Liver (tissue), 9 donors: ENCODE measurements around the gene ARHGAP23. TPM values are rescaled to one million over a fixed set of nuclear protein-coding genes. Genes with fewer than 3 reads are reported as not detected.

Source experiments
- DNase-seq: peaks from one replicate; pipeline ENCODE4 v3.0.0-alpha.2; 2017; ENCODE audit warnings: low spot score
- H3K27ac ChIP-seq, 2 donors: one replicate each; pipeline ENCODE4 v1.7.0; 2013; ENCODE audit warnings: inconsistent platforms in 2 of 2, low read length in 2 of 2, control low read depth in 1 of 2, low read depth in 1 of 2, mild to moderate bottlenecking in 1 of 2
- H3K27me3 ChIP-seq, 4 donors: one replicate each; pipeline versions ENCODE4 v1.6.1 to v1.7.0; 2013; ENCODE audit warnings: low read length in 3 of 4, inconsistent platforms in 1 of 4, mild to moderate bottlenecking in 1 of 4, moderate library complexity in 1 of 4; ENCODE audit not compliant: control insufficient read depth in 4 of 4, insufficient read depth in 4 of 4
- H3K36me3 ChIP-seq, 4 donors: one replicate each; pipeline versions ENCODE4 v1.6.1 to v1.7.0; 2013; ENCODE audit warnings: low read length in 3 of 4, mild to moderate bottlenecking in 3 of 4, low read depth in 1 of 4, moderate library complexity in 1 of 4; ENCODE audit not compliant: control insufficient read depth in 4 of 4, insufficient read depth in 3 of 4
- H3K4me1 ChIP-seq, 4 donors: one replicate each; pipeline versions ENCODE4 v1.6.1 to v1.7.0; 2013; ENCODE audit warnings: low read length in 3 of 4, mild to moderate bottlenecking in 3 of 4, moderate library complexity in 1 of 4; ENCODE audit not compliant: control insufficient read depth in 4 of 4, insufficient read depth in 4 of 4
- H3K4me3 ChIP-seq, 3 donors: one replicate each; pipeline versions ENCODE4 v1.6.1 to v1.7.0; 2013; ENCODE audit warnings: low read length in 3 of 3, control low read depth in 1 of 3, low read depth in 1 of 3, mild to moderate bottlenecking in 1 of 3
- H3K9ac ChIP-seq, 2 donors: one replicate each; pipeline ENCODE4 v1.7.0; 2013; ENCODE audit warnings: low read length in 2 of 2, mild to moderate bottlenecking in 2 of 2, moderate library complexity in 2 of 2, control low read depth in 1 of 2, low read depth in 1 of 2
- H3K9me3 ChIP-seq, 4 donors: one replicate each; pipeline versions ENCODE4 v1.6.1 to v1.7.0; 2013; ENCODE audit warnings: low read length in 3 of 4; ENCODE audit not compliant: control insufficient read depth in 4 of 4
- HNF4A ChIP-seq, 2 donors: conservative IDR thresholded peaks; 2 replicates each; pipeline ENCODE4 v1.6.1; 2016; ENCODE audit warnings: antibody characterized with exemption in 2 of 2, mild to moderate bottlenecking in 2 of 2
- HNF4G ChIP-seq: IDR thresholded peaks from 2 replicates; pipeline ENCODE4 v1.6.1; 2016; ENCODE audit warnings: antibody characterized with exemption
- TAF1 ChIP-seq: conservative IDR thresholded peaks from 2 replicates; pipeline ENCODE4 v1.6.1; 2016; ENCODE audit warnings: antibody characterized with exemption, mild to moderate bottlenecking
- YY1 ChIP-seq: IDR thresholded peaks from 2 replicates; pipeline ENCODE4 v1.6.1; 2016; ENCODE audit warnings: antibody characterized with exemption, mild to moderate bottlenecking
- WGBS: extraction: QIAGEN DNeasy Blood & Tissue Kit; methylation state at CpG from one replicate; pipeline ENCODE4 v1.1.7; 2013; 5-methylcytosine and 5-hydroxymethylcytosine counted together
- polyA plus RNA-seq, 2 donors: library from polyadenylated mRNA; stranded (reverse) in 1 of 2; unstranded in 1 of 2; fragments of 200-250 nt in 1 of 2; fragments of >200 nt in 1 of 2; fragmentation: Nextera tagmentation in 1 of 2; extraction: Ambion mirVana in 1 of 2; gene quantifications; one replicate each; pipeline versions ENCODE4 v1.2.1 to v1.2.3, GENCODE V29; 2013 to 2015
- total RNA-seq, 2 donors: library from RNA; depleted of rRNA; stranded (reverse); fragments of >200 nt; gene quantifications; one replicate each; pipeline ENCODE4 v1.2.3, GENCODE V29; 2014
- TF ChIP-seq, protein P1 (sequence below): IDR thresholded peaks from 2 replicates; pipeline ENCODE4 v1.6.1; 2016; ENCODE audit warnings: antibody characterized with exemption
- TF ChIP-seq, protein P2 (sequence below): IDR thresholded peaks from 2 replicates; pipeline ENCODE4 v1.6.1; 2016; ENCODE audit warnings: antibody characterized with exemption, mild to moderate bottlenecking
- TF ChIP-seq, protein P3 (sequence below): fragments of 150-350 bp; IDR thresholded peaks from 2 replicates; pipeline ENCODE4 v1.5.1; 2017; ENCODE audit warnings: improper control_type of control experiment, low read depth, low read length; ENCODE audit not compliant: missing input control
- donor health status: healthy.
- donor health status: healthy.
- donor health status: healthy.
- donor health status: healthy.
- donor health status: healthy.

ARHGAP23 gene
- total and polyA plus RNA-seq, 4 donors: 0.28 to 31.8 (median 4.6) TPM

DNA sequence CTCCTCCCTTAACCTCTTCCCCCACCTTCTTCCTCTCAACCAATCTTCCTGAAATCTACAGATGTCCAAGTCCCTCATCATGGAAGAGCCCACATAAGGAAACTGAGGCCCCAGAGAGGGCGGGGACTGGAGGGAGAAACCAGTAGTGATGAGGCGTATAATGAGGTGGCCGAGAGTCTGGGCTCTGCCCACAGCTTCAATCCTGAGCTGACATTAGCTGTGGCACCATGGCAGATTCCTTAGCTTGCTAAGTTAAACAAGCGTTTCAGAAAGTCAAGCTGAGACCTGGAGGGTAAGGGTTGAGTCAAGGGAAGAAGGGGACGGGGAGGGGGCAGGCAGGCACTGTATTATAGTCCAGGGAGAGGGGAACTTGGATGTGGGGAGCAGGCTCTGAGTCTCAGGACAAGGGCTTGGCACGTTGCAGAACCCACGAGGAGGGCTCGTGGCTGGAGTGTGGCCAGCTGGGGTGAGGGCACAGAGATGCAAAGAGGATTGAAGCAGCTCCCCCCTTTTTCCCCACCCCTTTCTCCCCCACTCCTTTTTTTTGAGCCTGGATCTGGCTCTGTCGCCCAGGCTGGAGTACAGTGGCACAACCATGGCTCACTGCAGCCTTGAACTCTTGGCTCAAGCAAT, 13.3 kb downstream of the ARHGAP23 start (continued):
- TF ChIP-seq, protein P1, sequence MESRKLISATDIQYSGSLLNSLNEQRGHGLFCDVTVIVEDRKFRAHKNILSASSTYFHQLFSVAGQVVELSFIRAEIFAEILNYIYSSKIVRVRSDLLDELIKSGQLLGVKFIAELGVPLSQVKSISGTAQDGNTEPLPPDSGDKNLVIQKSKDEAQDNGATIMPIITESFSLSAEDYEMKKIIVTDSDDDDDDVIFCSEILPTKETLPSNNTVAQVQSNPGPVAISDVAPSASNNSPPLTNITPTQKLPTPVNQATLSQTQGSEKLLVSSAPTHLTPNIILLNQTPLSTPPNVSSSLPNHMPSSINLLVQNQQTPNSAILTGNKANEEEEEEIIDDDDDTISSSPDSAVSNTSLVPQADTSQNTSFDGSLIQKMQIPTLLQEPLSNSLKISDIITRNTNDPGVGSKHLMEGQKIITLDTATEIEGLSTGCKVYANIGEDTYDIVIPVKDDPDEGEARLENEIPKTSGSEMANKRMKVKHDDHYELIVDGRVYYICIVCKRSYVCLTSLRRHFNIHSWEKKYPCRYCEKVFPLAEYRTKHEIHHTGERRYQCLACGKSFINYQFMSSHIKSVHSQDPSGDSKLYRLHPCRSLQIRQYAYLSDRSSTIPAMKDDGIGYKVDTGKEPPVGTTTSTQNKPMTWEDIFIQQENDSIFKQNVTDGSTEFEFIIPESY: no peak
- TF ChIP-seq HNF4A (conservative IDR thresholded peaks at IDR 0.05) (no peak), YY1 (no peak)
- TF ChIP-seq, protein P2, sequence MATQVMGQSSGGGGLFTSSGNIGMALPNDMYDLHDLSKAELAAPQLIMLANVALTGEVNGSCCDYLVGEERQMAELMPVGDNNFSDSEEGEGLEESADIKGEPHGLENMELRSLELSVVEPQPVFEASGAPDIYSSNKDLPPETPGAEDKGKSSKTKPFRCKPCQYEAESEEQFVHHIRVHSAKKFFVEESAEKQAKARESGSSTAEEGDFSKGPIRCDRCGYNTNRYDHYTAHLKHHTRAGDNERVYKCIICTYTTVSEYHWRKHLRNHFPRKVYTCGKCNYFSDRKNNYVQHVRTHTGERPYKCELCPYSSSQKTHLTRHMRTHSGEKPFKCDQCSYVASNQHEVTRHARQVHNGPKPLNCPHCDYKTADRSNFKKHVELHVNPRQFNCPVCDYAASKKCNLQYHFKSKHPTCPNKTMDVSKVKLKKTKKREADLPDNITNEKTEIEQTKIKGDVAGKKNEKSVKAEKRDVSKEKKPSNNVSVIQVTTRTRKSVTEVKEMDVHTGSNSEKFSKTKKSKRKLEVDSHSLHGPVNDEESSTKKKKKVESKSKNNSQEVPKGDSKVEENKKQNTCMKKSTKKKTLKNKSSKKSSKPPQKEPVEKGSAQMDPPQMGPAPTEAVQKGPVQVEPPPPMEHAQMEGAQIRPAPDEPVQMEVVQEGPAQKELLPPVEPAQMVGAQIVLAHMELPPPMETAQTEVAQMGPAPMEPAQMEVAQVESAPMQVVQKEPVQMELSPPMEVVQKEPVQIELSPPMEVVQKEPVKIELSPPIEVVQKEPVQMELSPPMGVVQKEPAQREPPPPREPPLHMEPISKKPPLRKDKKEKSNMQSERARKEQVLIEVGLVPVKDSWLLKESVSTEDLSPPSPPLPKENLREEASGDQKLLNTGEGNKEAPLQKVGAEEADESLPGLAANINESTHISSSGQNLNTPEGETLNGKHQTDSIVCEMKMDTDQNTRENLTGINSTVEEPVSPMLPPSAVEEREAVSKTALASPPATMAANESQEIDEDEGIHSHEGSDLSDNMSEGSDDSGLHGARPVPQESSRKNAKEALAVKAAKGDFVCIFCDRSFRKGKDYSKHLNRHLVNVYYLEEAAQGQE: no peak

DNA sequence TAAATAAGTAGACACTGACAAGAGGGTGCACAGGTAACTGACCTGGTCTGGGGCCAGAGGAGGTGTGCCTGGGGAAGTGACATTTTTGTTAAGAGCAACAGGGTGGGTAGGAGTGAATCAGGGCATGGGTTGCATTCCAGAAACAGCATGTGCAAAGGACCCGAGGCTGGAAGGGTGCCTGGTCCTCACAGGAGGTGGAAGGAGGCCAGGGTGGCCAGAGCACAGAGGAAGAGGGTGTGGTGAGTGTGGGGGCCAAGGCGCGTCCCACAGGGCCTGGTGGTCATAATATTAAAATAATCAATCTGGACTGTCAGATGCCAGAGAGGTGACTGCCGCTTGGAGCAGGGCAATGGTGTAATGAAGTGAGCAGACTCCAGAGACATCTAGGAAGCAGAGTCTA, 14.3 kb downstream of the ARHGAP23 start:
- no peak overlapping the region for H3K27ac ChIP-seq
- no peak for TF ChIP-seq HNF4G
- no peak for TF ChIP-seq TAF1
- TF ChIP-seq, protein P2: no peak
- TF ChIP-seq, protein P3, sequence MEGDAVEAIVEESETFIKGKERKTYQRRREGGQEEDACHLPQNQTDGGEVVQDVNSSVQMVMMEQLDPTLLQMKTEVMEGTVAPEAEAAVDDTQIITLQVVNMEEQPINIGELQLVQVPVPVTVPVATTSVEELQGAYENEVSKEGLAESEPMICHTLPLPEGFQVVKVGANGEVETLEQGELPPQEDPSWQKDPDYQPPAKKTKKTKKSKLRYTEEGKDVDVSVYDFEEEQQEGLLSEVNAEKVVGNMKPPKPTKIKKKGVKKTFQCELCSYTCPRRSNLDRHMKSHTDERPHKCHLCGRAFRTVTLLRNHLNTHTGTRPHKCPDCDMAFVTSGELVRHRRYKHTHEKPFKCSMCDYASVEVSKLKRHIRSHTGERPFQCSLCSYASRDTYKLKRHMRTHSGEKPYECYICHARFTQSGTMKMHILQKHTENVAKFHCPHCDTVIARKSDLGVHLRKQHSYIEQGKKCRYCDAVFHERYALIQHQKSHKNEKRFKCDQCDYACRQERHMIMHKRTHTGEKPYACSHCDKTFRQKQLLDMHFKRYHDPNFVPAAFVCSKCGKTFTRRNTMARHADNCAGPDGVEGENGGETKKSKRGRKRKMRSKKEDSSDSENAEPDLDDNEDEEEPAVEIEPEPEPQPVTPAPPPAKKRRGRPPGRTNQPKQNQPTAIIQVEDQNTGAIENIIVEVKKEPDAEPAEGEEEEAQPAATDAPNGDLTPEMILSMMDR: no peak
- H3K4me1 ChIP-seq: no peaks in the 10 kb centered on the region
- no peak overlapping the region for H3K4me3 ChIP-seq
- H3K9ac ChIP-seq: no peak overlapping the region
- DNase-seq: no peak
- H3K36me3 ChIP-seq: no peaks in the 10 kb centered on the region
- WGBS: 65% methylated on average over 4 of the region's 4 CpGs
- H3K9me3 ChIP-seq: no peaks in the 10 kb centered on the region
- H3K27me3 ChIP-seq: no peaks in the 10 kb centered on the region
